ENCODE results near the gene ZNF652. TPM values are rescaled to one million over a fixed set of nuclear protein-coding genes. Genes with fewer than 3 reads are reported as not detected.
A peak's percentile ranks its signal among the peaks of the same experiment; 100 is the strongest.

ZNF652 gene
- polyA plus RNA-seq, 4 donors = 8.6 to 27.3 (median 17.6) TPM

GRCh38 chr17:49333804-49334203, 28.2 kb downstream of the ZNF652 start:
- Histone ChIP-seq H3K9me3 (ENCODE audit: control insufficient read depth in 2 of 2, insufficient read depth in 1 of 2, low read depth in 1 of 2, low read length in 1 of 2) (no peaks in the 10 kb centered on the region), H3K27me3 (ENCODE audit: control insufficient read depth in 3 of 3, insufficient read depth in 3 of 3, low read length in 3 of 3) (no peaks in the 10 kb centered on the region), H3K36me3 (ENCODE audit: control insufficient read depth in 3 of 3, insufficient read depth in 2 of 3, low read depth in 1 of 3, low read length in 3 of 3) (peaks cover 0 to 2% (median 0%) of the 10 kb centered on the region in 3 donors), H3K4me1 (ENCODE audit: control insufficient read depth in 3 of 3, insufficient read depth in 2 of 3, low read depth in 1 of 3, low read length in 2 of 3) (no peaks in the 10 kb centered on the region), H3K4me3 (ENCODE audit: low read depth in 1 of 3, low read length in 3 of 3) (no peak overlapping the region), H3K27ac (ENCODE audit: low read depth in 1 of 3, low read length in 2 of 3) (no peak overlapping the region)
- 59 to 82% (median 78%) methylated on average over 1 of the region's 1 CpG for WGBS, 3 donors
- FAIRE-seq (no peak), DNase-seq (no peak)

- WGBS, 3 donors = 82 to 85% (median 82%) methylated on average over 5 of the region's 5 CpGs
- DNase-seq (no peak), FAIRE-seq (no peak)
Observed at GRCh38 chr17:49327835-49328784, 33.9 kb downstream of the ZNF652 start.

GRCh38 chr17:49325980-49326379, 36.1 kb downstream of the ZNF652 start:
- H3K9me3 ChIP-seq (ENCODE audit: control insufficient read depth in 2 of 2, insufficient read depth in 1 of 2, low read depth in 1 of 2, low read length in 1 of 2) = no peaks in the 10 kb centered on the region
- no peaks in the 10 kb centered on the region for H3K27me3 ChIP-seq (ENCODE audit: control insufficient read depth in 3 of 3, insufficient read depth in 3 of 3, low read length in 3 of 3)
- H3K27ac ChIP-seq (ENCODE audit: low read depth in 1 of 3, low read length in 2 of 3) = no peak overlapping the region
- H3K36me3 ChIP-seq (ENCODE audit: control insufficient read depth in 3 of 3, insufficient read depth in 2 of 3, low read depth in 1 of 3, low read length in 3 of 3) = no peaks in the 10 kb centered on the region
- no peak overlapping the region for H3K4me3 ChIP-seq (ENCODE audit: low read depth in 1 of 3, low read length in 3 of 3)
- no peak for FAIRE-seq
- H3K4me1 ChIP-seq (ENCODE audit: control insufficient read depth in 3 of 3, insufficient read depth in 2 of 3, low read depth in 1 of 3, low read length in 2 of 3) = no peaks in the 10 kb centered on the region
- WGBS, 3 donors = 89 to 95% (median 90%) methylated on average over 2 of the region's 2 CpGs
- DNase-seq = no peak

More at GRCh38 chr17:49327835-49328784, 33.9 kb downstream of the ZNF652 start:
- Histone ChIP-seq H3K36me3 (ENCODE audit: control insufficient read depth in 3 of 3, insufficient read depth in 2 of 3, low read depth in 1 of 3, low read length in 3 of 3) (no peaks in the 10 kb centered on the region), H3K4me1 (ENCODE audit: control insufficient read depth in 3 of 3, insufficient read depth in 2 of 3, low read depth in 1 of 3, low read length in 2 of 3) (no peaks in the 10 kb centered on the region), H3K4me3 (ENCODE audit: low read depth in 1 of 3, low read length in 3 of 3) (no peak overlapping the region), H3K9me3 (ENCODE audit: control insufficient read depth in 2 of 2, insufficient read depth in 1 of 2, low read depth in 1 of 2, low read length in 1 of 2) (no peaks in the 10 kb centered on the region), H3K27ac (ENCODE audit: low read depth in 1 of 3, low read length in 2 of 3) (no peak overlapping the region), H3K27me3 (ENCODE audit: control insufficient read depth in 3 of 3, insufficient read depth in 3 of 3, low read length in 3 of 3) (no peaks in the 10 kb centered on the region)

GRCh38 chr17:49318435-49318965, 43.5 kb downstream of the ZNF652 start:
- Histone ChIP-seq H3K36me3 (ENCODE audit: control insufficient read depth in 3 of 3, insufficient read depth in 2 of 3, low read depth in 1 of 3, low read length in 3 of 3) (peaks cover 2 to 4% (median 2%) of the 10 kb centered on the region in 3 donors), H3K9me3 (ENCODE audit: control insufficient read depth in 2 of 2, insufficient read depth in 1 of 2, low read depth in 1 of 2, low read length in 1 of 2) (no peaks in the 10 kb centered on the region), H3K27ac (ENCODE audit: low read depth in 1 of 3, low read length in 2 of 3) (no peak overlapping the region), H3K4me3 (ENCODE audit: low read depth in 1 of 3, low read length in 3 of 3) (no peak overlapping the region), H3K4me1 (ENCODE audit: control insufficient read depth in 3 of 3, insufficient read depth in 2 of 3, low read depth in 1 of 3, low read length in 2 of 3) (no peaks in the 10 kb centered on the region), H3K27me3 (ENCODE audit: control insufficient read depth in 3 of 3, insufficient read depth in 3 of 3, low read length in 3 of 3) (no peaks in the 10 kb centered on the region)
- no peak for FAIRE-seq
- 79 to 85% (median 81%) methylated on average over 6 of the region's 6 CpGs for WGBS, 3 donors
- no peak for DNase-seq

- no peaks in the 10 kb centered on the region for H3K4me1 ChIP-seq (ENCODE audit: control insufficient read depth in 3 of 3, insufficient read depth in 2 of 3, low read depth in 1 of 3, low read length in 2 of 3)
- no peak for DNase-seq
- no peak overlapping the region for H3K4me3 ChIP-seq (ENCODE audit: low read depth in 1 of 3, low read length in 3 of 3)
- H3K27ac ChIP-seq (ENCODE audit: low read depth in 1 of 3, low read length in 2 of 3) = peak overlapping the region in 1 of 3 donors; percentile 25
- H3K27me3 ChIP-seq (ENCODE audit: control insufficient read depth in 3 of 3, insufficient read depth in 3 of 3, low read length in 3 of 3) = no peaks in the 10 kb centered on the region
- H3K9me3 ChIP-seq (ENCODE audit: control insufficient read depth in 2 of 2, insufficient read depth in 1 of 2, low read depth in 1 of 2, low read length in 1 of 2) = no peaks in the 10 kb centered on the region
- WGBS, 3 donors = 78 to 88% (median 85%) methylated on average over 13 of the region's 13 CpGs
- FAIRE-seq = no peak
- peaks cover 2 to 11% (median 6%) of the 10 kb centered on the region in 3 donors for H3K36me3 ChIP-seq (ENCODE audit: control insufficient read depth in 3 of 3, insufficient read depth in 2 of 3, low read depth in 1 of 3, low read length in 3 of 3)
Observed at GRCh38 chr17:49316889-49317675, 45.0 kb downstream of the ZNF652 start.

GRCh38 chr17:49316258-49316570, 45.8 kb downstream of the ZNF652 start:
- H3K27ac ChIP-seq (ENCODE audit: low read depth in 1 of 3, low read length in 2 of 3) = no peak overlapping the region
- H3K4me3 ChIP-seq (ENCODE audit: low read depth in 1 of 3, low read length in 3 of 3) = no peak overlapping the region
- no peaks in the 10 kb centered on the region for H3K4me1 ChIP-seq (ENCODE audit: control insufficient read depth in 3 of 3, insufficient read depth in 2 of 3, low read depth in 1 of 3, low read length in 2 of 3)
- peaks cover 6 to 14% (median 8%) of the 10 kb centered on the region in 3 donors for H3K36me3 ChIP-seq (ENCODE audit: control insufficient read depth in 3 of 3, insufficient read depth in 2 of 3, low read depth in 1 of 3, low read length in 3 of 3)
- no peaks in the 10 kb centered on the region for H3K9me3 ChIP-seq (ENCODE audit: control insufficient read depth in 2 of 2, insufficient read depth in 1 of 2, low read depth in 1 of 2, low read length in 1 of 2)
- WGBS, 3 donors = 56 to 71% (median 59%) methylated on average over 2 of the region's 2 CpGs
- FAIRE-seq (no peak), DNase-seq (no peak)
- no peaks in the 10 kb centered on the region for H3K27me3 ChIP-seq (ENCODE audit: control insufficient read depth in 3 of 3, insufficient read depth in 3 of 3, low read length in 3 of 3)

GRCh38 chr17:49315551-49316257, 46.3 kb downstream of the ZNF652 start:
- H3K9me3 ChIP-seq (ENCODE audit: control insufficient read depth in 2 of 2, insufficient read depth in 1 of 2, low read depth in 1 of 2, low read length in 1 of 2) = no peaks in the 10 kb centered on the region
- no peak for FAIRE-seq
- WGBS, 3 donors = 35 to 43% (median 39%) methylated on average over 9 of the region's 9 CpGs

GRCh38 chr17:49312722-49313121, 49.3 kb downstream of the ZNF652 start:
- Histone ChIP-seq H3K27ac (ENCODE audit: low read depth in 1 of 3, low read length in 2 of 3) (no peak overlapping the region), H3K36me3 (ENCODE audit: control insufficient read depth in 3 of 3, insufficient read depth in 2 of 3, low read depth in 1 of 3, low read length in 3 of 3) (peaks cover 7 to 24% (median 8%) of the 10 kb centered on the region in 3 donors), H3K4me1 (ENCODE audit: control insufficient read depth in 3 of 3, insufficient read depth in 2 of 3, low read depth in 1 of 3, low read length in 2 of 3) (no peaks in the 10 kb centered on the region), H3K27me3 (ENCODE audit: control insufficient read depth in 3 of 3, insufficient read depth in 3 of 3, low read length in 3 of 3) (no peaks in the 10 kb centered on the region), H3K9me3 (ENCODE audit: control insufficient read depth in 2 of 2, insufficient read depth in 1 of 2, low read depth in 1 of 2, low read length in 1 of 2) (no peaks in the 10 kb centered on the region), H3K4me3 (ENCODE audit: low read depth in 1 of 3, low read length in 3 of 3) (no peak overlapping the region)
- WGBS, 3 donors = 69 to 87% (median 78%) methylated on average over 3 of the region's 3 CpGs
- no peak for DNase-seq
- FAIRE-seq = no peak

More at GRCh38 chr17:49315551-49316257, 46.3 kb downstream of the ZNF652 start:
- no peaks in the 10 kb centered on the region for H3K27me3 ChIP-seq (ENCODE audit: control insufficient read depth in 3 of 3, insufficient read depth in 3 of 3, low read length in 3 of 3)
- DNase-seq = peak; percentile 78 to 84
- no peak overlapping the region for H3K4me3 ChIP-seq (ENCODE audit: low read depth in 1 of 3, low read length in 3 of 3)
- H3K4me1 ChIP-seq (ENCODE audit: control insufficient read depth in 3 of 3, insufficient read depth in 2 of 3, low read depth in 1 of 3, low read length in 2 of 3) = no peaks in the 10 kb centered on the region
- H3K36me3 ChIP-seq (ENCODE audit: control insufficient read depth in 3 of 3, insufficient read depth in 2 of 3, low read depth in 1 of 3, low read length in 3 of 3) = peaks cover 7 to 14% (median 8%) of the 10 kb centered on the region in 3 donors
- H3K27ac ChIP-seq (ENCODE audit: low read depth in 1 of 3, low read length in 2 of 3) = no peak overlapping the region

Data from small intestine (tissue), 7 donors.